NCI-H146 treated with DMSO at 0.1 percent for 48 hours (cell line): Measurements from ENCODE around the gene C20orf202.

Source experiments
- DNase-seq: peaks from one replicate; lab custom pipeline; 2025; ENCODE audit not compliant: unreplicated experiment; lab: John Stamatoyannopoulos, UW

The C20orf202 gene

DNA sequence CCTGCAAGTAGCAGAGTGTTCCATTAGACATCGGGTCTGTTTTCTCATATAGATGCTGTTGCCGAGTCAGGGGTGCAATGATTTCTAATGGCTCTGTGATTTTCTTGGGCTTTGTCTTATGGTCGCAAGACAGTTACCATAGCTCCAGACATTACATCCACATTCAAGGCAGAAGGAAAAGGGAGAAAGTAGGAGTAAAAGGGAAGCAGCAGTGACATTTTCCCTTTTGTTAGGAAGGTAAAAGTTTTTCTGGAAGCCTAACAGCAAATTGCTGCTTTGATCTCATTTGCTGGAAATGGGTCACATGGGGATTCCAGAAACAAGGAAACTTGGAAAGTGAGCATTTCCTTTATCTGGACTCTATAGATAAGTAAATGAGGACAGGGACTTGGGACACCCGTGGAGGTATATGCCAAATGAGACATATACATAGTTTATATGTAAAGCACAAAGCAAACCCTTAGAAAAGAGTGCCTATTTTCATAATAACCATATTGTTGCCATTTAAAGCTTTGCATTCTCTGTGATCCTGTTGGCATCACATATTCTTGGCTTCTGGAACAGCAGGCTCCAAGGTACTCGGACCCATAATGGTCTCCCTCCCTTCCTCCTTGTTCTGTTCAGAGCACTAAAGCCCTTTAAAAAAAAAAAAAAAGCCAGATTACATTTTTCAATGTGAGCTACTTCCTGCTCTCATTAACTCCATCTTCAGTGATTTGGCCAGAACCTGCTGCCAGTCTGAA, at the start of gene C20orf202:
TSS of gene C20orf202 (plus strand) at position 693 of the 743 bp plus-strand sequence. CDS start 132 bp downstream, outside the sequence.
- no peak for DNase-seq

DNA sequence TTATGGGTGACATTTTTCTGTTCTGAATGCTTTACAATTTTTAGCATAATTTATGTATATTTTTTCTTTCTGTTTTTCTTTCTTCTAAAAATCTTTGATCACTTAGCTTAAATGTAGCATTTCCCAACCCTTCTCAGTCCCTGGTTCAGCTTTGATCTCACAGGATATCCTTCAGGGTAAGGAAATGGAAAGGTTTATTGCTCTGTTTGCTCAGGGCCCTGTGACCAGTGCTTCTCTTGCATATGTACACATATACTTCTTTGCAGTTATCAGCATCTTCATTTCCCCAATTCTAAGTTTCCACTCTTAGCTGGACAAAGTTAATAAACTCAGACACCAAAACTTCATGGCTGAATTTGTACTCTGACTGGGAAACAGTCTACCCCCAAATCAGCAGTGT, 49.0 kb upstream of the C20orf202 start:
- DNase-seq: no peak

DNA sequence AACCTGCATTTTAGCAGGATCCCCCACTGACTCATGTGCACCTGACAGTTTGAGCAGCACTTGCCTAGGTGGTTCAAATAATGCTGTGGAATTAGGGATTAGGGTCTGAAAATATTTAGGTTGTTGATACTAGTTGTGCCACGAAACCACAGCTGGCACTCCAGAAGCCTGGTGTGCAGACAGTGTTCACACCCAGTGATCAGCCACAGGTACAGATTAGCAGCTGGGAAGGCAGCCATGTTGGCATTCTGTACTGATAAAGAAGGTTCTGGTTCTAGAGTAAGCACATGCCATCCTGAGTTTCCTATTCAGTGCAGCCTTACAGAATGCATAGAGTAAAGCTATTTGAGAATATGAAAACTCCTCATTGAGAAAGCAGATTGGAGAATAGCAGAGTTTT, 48.6 kb upstream of the C20orf202 start:
- DNase-seq: no peak

DNA sequence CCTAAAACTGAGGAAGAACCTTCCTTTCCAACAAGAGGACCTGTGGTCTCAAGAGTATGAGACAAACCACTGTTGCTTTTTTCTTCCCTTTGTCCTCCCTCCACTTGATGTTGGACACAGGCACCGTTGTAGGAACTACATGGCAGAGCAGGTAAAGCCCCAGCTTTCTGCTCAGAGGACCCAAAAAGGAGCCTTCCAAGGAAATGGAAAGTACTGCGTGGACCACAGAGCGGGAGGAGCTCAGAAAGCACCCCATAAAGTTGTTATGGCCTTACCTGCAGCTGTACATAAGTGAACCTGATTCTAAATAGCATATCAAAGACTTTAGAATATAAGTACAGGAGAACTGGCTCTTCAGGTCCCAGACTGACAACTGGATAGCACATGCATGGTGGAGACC, 47.9 kb upstream of the C20orf202 start:
- no peak for DNase-seq

DNA sequence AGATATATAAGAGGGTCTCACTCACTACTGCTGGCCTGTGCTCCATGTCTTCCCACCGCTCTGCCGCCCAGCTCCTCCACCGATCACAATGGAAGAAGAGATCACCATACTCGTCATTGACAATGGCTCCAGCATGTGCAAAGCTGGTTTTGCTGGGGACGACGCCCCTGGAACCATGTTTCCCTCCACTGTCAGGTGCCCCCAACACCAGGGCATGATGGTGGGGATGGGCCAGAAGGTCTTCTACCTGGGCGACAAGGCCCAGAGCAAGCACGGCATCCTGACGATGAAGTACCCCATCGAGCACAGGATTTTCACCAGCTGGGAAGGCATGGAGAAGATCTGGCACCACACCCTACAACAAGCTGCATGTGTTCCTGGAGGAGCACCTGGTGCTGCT, 42.8 kb upstream of the C20orf202 start:
- no peak for DNase-seq

DNA sequence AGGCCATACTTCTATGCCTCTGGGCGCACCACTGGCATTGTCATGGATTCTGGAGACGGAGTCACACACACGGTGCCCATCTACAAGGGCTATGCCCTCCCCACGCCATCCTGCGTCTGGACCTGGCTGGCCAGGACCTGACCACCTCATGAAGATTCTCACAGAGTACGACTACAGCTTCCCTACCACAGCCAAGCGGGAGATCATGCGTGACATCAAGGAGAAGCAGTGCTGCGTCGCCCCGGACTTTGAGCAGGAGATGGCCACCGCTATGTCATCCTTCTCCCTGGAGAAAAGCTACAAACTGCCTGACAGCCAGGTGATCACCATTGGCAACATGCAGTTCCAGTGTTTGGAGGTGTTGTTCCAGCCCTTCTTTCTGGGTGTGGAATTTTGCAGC, 42.3 kb upstream of the C20orf202 start:
- no peak for DNase-seq

DNA sequence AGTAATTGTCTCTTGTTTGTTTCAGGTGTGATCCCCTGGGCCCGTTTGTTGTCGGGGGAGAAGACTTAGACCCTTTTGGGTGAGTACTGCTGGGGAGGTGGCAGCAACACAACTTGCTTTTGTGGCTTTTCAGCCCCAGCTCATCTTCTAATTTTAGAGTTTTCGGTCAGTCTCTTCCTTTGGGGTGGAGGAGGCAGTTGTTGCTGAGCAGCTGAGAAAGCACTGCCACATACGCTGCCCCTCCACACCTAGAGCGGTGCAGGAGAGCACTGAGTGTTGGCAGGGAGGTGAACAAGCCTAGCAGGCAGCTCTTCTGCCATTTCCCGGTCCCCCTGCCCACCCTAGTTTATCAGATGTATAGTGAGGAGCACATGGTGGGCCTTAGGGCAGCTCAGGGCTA, 40.1 kb upstream of the C20orf202 start:
- DNase-seq: no peak

DNA sequence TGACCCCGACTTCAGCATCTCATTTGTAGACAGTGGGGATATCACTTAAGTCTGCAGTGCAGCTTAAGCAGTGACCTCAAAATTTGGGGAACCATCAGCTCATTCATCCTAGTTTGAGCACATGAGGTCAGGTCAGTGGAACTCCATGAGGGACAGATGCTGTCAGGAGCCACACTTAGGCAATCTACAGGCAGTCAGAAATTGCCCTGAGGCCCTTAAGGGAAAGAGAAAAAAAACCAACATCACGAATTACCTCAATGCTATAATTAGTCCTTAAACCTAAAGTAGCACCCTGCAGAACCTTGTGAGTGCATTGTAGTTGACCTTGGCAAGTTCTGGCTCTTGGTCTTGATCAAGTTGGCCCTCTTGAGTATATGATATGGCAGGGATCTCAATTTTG, 39.6 kb upstream of the C20orf202 start:
- DNase-seq: no peak

DNA sequence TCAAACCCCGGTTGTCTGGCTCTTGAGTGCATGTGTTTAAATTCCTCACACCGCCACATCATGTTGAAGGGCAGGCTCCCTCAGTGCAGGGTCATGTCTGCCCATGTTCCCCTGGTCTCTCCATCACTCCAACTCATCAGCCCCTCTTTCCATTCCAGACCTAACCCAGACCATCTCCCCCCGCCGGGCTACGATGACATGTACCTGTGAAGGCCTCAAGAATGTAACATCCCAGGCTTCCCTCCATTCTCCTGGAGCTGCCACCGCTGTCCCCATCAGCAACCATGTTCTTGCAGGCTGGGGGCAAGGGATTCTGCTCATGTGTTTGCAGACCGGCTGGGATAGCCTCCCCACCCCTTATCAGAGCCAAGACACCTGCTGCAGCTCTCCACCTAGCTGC, 38.4 kb upstream of the C20orf202 start:
- DNase-seq: no peak

DNA sequence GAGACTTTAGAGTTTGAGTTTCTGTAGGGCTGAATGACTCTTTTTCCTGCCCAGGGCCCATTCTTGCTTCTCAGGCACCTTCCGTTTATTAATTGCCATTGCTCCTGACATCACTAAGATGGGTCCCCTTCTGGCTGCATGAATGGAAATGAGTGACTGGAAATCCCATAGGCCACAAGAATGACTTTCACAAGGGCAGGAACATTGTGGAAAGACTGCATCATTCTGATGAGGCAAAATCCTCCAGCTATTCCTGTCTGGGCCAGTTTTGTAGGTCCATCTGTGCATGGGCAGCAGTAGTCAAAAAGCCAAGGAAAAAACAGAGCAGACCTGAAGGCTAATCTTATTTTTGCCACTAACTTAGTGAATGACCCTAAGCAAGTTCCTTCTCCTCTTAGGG, 37.7 kb upstream of the C20orf202 start:
- DNase-seq: no peak

DNA sequence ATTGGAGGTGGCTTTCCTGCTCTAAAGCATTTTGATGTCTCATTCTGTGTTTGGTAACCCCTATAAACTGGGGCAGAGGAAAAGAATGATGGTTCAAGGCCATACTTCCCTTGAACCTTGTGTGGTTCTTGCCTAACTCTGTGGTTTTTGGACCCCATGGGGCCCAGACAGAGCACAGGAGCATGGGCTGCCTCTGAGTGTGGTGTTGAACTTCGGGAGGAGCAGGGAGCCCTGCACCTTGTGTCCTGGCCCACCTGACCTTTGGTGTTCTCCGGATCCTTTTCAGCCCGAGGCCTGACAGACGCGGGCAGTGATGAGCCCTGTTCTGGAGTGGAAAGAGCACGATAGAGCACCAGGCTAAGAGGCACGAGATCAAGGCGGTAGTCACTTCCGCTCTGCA, 37.3 kb upstream of the C20orf202 start:
- DNase-seq: no peak

DNA sequence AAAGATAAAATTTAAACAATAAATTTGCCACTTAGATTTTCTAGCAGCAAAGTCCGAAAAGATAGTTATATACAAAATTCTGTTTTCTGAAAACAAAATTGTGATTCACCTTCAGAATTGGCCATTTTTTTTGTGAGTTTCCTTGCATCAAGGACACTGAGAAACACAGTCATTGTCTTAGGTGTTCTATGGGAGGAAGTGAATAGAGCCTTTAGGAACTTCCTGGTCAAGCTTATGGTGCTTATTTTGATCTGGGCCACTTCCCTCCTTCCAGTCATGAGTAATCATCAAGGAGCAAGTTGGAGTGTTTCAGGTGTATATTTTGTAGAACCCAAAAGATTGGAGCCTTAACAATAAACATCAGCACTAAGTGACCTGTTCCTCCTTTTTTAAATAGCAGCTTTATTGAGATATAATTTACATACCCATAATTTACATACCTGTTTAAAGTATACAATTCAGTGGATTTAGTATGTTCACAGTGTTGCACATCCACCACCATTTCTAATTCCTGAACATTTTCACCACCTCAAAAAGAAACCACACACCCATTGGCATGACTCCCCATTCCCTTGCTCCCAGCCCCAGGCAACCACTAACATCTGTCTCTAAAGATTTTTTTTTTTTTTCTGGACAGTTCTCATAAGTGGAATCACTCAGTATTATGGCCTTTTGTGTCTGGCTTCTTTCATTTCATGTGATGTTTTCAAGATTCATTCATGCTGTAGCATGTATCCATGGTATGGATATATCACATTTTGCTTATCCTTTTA, 36.1 kb upstream of the C20orf202 start:
- DNase-seq: no peak

DNA sequence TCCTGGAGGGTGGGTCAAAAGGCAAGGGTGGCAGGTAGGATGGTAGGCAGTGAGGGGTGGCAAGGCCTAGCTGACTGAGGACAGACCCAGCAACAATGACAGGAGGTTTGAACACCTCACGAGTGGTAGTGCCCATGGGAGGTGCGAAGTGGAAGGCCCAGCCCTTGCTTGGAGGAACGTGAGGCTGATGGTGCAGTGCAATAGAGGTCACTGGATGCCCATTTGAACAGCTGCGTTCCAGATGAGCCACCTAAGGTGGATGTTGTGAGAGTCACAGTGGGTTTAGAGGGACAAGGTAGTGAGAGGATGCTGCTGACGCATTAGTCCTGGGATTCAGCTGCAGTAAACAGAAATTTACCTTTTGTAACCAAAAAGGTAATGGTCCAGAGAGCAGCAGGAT, 34.0 kb upstream of the C20orf202 start:
- no peak for DNase-seq

DNA sequence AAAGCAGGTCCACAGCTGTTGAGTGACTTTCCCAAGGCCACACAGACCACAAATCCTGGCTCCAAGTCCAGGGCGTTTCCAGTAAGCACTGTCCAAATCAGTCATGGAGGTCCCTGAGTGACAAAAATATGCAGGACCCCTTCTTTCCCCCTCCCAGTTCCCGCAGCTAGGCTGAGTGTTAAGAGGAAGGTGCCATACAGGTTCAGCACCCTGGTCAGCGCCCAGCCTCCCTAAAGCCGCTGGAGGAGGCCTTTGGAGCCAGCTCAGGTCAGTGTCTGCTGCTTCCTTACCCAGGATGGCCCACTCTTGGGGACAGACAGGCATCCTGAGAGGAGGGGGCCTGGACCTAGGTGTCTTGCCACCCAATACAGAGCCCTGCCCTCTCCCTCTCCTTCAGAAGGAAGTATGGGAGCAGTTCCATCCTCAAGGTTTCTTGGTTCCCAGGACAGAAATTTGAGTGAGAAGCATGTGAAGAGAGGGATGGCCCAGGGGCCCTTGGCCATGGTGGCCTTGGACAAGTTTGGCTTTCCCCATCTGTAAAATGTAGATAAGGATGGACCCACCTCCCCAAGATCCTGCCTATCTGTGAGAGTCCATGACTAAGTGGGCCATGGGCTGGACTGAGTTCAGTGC, 31.7 kb upstream of the C20orf202 start:
- no peak for DNase-seq

DNA sequence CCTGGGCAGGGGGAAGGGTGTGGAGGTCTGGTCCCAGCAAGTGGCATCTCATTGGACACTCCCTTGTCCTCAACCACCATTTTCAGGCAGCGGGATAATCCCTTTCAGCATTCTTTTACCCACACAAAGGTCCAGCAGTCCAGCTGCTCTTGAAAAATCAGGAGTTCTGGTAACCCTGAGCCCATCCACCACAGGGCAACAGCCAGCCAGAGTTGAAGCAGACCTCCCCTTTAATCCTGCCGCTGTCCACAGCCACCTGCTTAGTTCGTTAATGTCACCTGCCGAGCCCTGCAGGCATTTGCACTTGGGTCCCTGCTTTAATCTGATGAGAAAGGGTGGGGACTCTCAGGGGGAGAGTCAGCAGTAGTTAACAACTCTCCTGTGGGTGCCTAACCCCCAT, 29.6 kb upstream of the C20orf202 start:
- peak; percentile 53 for DNase-seq

DNA sequence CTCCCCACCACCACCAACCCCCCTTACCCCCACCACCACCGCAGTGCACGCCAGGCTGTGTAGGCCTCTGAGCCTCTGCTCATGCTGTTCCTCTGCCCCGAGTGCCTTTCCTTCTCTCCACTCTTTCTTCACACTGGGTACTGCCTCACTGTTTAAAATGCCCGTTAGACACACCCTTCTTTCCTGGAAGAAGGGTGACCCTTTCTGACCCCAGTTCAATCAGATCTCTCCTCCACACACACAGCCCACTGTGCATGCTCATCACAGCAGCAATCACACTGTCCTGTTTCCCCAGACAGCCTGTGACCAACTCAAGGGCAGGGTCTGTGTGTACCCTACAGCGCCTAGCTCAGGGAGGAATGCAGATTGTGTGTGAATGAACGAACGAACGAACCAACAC, 28.5 kb upstream of the C20orf202 start:
- DNase-seq: no peak

DNA sequence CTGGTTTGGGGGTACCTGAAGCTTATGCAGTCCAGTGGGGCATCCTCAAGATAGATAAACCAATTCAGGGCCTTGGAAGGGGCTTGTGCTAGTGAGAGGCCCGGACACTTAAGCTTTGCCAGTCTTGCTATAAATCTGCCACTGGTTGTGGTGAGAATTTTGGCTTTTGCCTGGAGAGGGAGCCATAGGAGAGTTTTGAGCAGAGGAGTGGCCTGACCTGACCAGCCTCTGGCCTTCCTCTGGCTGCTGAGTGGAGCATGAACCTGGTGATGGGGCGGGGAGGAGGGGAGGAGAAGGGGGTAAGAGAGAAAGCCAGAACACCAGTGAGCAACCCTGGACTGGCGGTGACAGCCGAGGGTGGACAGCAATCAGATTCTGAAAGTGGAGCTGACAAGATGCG, 25.6 kb upstream of the C20orf202 start:
- DNase-seq: no peak

DNA sequence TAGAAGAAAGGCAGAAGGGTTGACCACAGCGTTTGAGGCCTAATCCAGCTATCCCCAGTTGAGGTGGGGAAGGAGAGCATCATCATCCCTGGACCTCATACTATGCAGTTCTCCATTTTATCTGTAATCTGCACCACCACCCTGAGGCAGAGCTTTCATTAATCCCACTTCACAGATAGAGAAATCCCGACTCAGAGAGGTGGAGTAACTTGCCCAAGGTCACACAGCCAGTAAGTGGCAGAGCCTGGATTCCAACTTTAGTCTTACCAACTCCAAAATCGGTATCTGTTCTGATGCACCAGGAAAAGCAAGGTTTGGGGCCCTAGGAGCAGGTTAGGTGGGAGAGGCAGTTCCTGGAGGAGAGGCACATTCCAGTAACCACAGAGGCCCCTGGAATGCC, 25.2 kb upstream of the C20orf202 start:
- no peak for DNase-seq

DNA sequence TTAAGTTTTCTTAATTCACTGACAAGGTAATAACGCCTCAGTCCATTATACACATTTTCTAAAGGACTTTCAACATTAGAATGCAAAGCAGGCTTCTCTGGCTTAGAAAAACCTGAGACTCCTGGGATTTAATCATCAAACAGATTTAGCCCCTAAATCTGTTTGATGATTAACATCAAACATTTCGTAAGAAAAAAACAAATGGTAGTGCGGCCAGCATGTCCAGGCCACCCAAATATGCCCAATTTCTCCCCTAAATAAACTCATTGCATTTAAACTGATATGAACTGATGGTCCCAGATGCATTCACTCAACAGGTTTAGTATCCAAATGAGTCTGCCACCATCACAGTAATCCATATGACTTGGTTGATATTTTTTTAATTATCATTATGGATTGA, 24.6 kb upstream of the C20orf202 start:
- DNase-seq: no peak

DNA sequence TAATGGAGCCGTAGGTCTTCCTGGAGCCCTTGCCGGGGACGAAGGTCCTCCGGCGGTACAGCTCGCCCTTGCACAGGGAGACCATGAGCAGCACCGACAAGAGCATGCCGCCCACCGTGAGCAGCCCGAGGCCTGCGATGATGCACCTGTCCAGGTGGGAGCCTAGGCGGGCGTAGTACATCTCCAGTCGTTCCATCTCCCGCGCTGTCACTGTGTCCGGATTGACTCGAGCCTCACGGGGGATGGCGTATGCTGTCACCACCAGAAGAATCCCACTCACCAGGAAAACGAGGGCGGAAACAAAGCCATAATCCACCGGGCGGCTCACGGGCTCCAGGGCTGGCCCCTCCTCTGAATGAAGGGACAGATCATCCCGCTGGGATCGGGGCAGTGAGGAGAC, 22.3 kb upstream of the C20orf202 start:
- DNase-seq: no peak

DNA sequence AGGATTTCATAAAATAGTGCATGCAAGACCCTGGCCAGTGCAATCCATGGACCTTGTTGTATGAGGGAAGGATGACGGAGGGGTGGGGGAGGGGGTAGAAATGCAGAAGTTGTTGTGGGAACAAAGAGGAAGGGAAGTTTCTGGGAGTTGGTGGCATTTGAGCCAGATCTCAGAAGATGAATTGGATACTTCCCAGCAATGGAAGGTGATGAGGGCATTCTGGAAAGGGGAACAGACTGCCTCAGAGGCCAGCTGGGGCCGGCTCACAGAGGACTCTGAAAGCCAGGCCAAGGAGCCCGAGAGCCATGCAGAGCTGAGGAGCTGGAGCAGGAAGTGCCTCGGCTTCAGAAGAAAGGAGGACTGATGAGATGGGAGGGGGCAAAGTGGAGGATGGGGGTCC, 21.1 kb upstream of the C20orf202 start:
- DNase-seq: no peak

DNA sequence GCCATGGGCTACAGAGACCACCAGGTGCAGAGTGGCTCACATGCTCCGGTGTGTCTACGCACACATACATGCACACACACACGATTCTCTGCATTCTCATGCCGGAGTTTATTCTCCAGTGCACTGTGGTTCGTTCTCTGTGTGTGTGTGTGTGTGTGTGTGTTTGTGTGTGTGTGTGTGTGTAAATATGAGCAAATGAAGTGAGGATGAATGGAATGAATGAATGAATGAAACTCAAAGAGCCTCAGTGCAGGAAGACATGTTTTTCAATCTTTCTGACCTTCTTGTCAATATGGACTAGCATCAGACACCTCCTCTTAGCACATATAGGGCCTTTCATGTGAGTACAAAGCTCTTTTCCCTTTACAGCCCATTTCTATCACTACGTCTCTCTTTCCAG, 20.1 kb upstream of the C20orf202 start:
- DNase-seq: no peak
